Psoas muscle (tissue), 8 donors: ENCODE measurements around the gene FNDC4. TPM values are rescaled to one million over a fixed set of nuclear protein-coding genes. Genes with fewer than 3 reads are reported as not detected.

Experiments
- ATAC-seq, 4 donors: fragments of 200-7000 bp; cut with Tn5 transposase; one replicate each; pipeline ENCODE4 v1.9.1; 2020; ENCODE audit warnings: moderate library complexity in 3 of 4, mild to moderate bottlenecking in 2 of 4
- DNase-seq, 2 donors: peaks; one replicate each; pipeline ENCODE4 v3.0.0-alpha.2; 2020
- H3K27ac ChIP-seq: fragments of 200-600 bp; one replicate; pipeline ENCODE4 v1.8.0; 2022
- H3K27me3 ChIP-seq, 3 donors: fragments of 200-600 bp in 1 of 3; one replicate each; pipeline versions ENCODE4 v1.6.1 to v1.8.0; 2013 to 2022; ENCODE audit warnings: low read length in 2 of 3, mild to moderate bottlenecking in 2 of 3, moderate library complexity in 1 of 3; ENCODE audit not compliant: insufficient read depth in 3 of 3
- H3K36me3 ChIP-seq, 2 donors: fragments of 200-600 bp in 1 of 2; one replicate each; pipeline versions ENCODE4 v1.6.1 to v1.8.0; 2013 to 2022; ENCODE audit warnings: low read depth in 1 of 2, mild to moderate bottlenecking in 1 of 2, moderate library complexity in 1 of 2; ENCODE audit not compliant: insufficient read depth in 1 of 2
- H3K4me1 ChIP-seq: fragments of 200-600 bp; one replicate; pipeline ENCODE4 v1.8.0; 2022
- H3K4me3 ChIP-seq: fragments of 200-600 bp; one replicate; pipeline ENCODE4 v1.8.0; 2022; ENCODE audit warnings: mild to moderate bottlenecking
- H3K9me3 ChIP-seq: fragments of 200-600 bp; one replicate; pipeline ENCODE4 v1.8.0; 2022
- WGBS, 3 donors: extraction: QIAGEN DNeasy Blood & Tissue Kit; methylation state at CpG; one replicate each; pipeline versions ENCODE4 v1.1.6 to v1.1.7; 2013; 5-methylcytosine and 5-hydroxymethylcytosine counted together
- intact Hi-C, 2 donors: fragments of 100-400 bp; cut with DNase I; formaldehyde crosslinking; loops; one replicate each; pipeline versions ENCODE4 v1.11.0 to v1.14.2; 2022
- polyA plus RNA-seq, 3 donors: library from polyadenylated mRNA; stranded (reverse); fragments of 200-250 nt; gene quantifications; one replicate each; pipeline ENCODE4 v1.2.3, GENCODE V29; 2013
- total RNA-seq, 4 donors: library from RNA; stranded (reverse); fragmentation: NEBNext Ultra II Directional in 2 of 4; extraction: Animal tissue kit (Norgen Biotek cat#: 25700) in 2 of 4; gene quantifications; one replicate each; pipeline versions ENCODE4 v1.2.1 to v1.2.4, GENCODE V29; 2021 to 2023
- TF ChIP-seq, protein P1 (sequence below): fragments of 200-600 bp; IDR thresholded peaks from one replicate; pipeline ENCODE4 v1.8.0; 2022; ENCODE audit warnings: antibody characterized with exemption
- donor health status: healthy with polysubstance abuse.
- donor health status: DM: no; HTN: no; CAD: no; lungs with moderate emphysema.
- donor health status: Bipolar disorder and iron deficiency.
- donor health status: healthy.
- donor health status: DM: yes; HTN: yes; CAD: no.
- donor health status: DM: no; HTN: no; CAD: no.
- donor health status: DM: no; HTN: no; CAD: no.
- donor health status: DM: yes; HTN: yes; CAD: no.

FNDC4 gene
- total and polyA plus RNA-seq, 7 donors = 1.7 to 38.1 (median 3.9) TPM

GRCh38 chr2:27518113-27518781, 23.2 kb upstream of the FNDC4 start:
- intact Hi-C loops = no loop called here
- no peak overlapping the region for H3K4me3 ChIP-seq
- peaks cover 0 to 16% (median 2%) of the 10 kb centered on the region in 3 donors for H3K27me3 ChIP-seq
- no peaks in the 10 kb centered on the region for H3K9me3 ChIP-seq
- TF ChIP-seq, protein P1, sequence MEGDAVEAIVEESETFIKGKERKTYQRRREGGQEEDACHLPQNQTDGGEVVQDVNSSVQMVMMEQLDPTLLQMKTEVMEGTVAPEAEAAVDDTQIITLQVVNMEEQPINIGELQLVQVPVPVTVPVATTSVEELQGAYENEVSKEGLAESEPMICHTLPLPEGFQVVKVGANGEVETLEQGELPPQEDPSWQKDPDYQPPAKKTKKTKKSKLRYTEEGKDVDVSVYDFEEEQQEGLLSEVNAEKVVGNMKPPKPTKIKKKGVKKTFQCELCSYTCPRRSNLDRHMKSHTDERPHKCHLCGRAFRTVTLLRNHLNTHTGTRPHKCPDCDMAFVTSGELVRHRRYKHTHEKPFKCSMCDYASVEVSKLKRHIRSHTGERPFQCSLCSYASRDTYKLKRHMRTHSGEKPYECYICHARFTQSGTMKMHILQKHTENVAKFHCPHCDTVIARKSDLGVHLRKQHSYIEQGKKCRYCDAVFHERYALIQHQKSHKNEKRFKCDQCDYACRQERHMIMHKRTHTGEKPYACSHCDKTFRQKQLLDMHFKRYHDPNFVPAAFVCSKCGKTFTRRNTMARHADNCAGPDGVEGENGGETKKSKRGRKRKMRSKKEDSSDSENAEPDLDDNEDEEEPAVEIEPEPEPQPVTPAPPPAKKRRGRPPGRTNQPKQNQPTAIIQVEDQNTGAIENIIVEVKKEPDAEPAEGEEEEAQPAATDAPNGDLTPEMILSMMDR = no peak
- H3K4me1 ChIP-seq = no peaks in the 10 kb centered on the region
- H3K36me3 ChIP-seq = no peaks in the 10 kb centered on the region
- no peak overlapping the region for H3K27ac ChIP-seq
- ATAC-seq (no peak), DNase-seq (no peak)
- 77 to 83% (median 81%) methylated on average over 5 of the region's 5 CpGs for whole genome bisulfite sequencing, 3 donors

DNA sequence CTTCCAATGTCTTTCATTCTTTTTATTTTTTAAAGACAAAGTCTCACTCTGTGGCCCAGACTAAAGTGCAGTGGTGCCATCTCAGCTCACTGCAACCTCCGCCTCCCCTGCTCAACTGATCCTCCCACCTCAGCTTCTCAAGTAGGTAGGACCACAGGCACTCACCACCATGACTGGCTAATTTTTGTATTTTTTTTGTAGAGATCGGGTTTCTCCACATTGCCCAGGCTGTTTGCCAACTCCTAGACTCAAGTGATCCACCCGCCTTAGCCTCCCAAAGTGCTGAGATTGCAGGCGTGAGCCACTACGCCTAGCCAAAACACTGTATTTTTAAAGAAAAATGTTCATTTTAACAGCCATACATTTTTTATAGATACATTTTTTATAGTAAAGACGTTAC, 14.3 kb upstream of the FNDC4 start:
- no peaks in the 10 kb centered on the region for H3K9me3 ChIP-seq
- intact Hi-C loops = no loop called here
- peaks cover 0 to 5% (median 2%) of the 10 kb centered on the region in 3 donors for H3K27me3 ChIP-seq
- DNase-seq = no peak
- H3K36me3 ChIP-seq = no peaks in the 10 kb centered on the region
- WGBS, 3 donors = 50 to 51% (median 50%) methylated on average over 6 of the region's 6 CpGs
- ATAC-seq = no peak
- TF ChIP-seq, protein P1 = no peak
- H3K4me1 ChIP-seq = no peaks in the 10 kb centered on the region
- H3K4me3 ChIP-seq = no peak overlapping the region
- H3K27ac ChIP-seq = no peak overlapping the region

DNA sequence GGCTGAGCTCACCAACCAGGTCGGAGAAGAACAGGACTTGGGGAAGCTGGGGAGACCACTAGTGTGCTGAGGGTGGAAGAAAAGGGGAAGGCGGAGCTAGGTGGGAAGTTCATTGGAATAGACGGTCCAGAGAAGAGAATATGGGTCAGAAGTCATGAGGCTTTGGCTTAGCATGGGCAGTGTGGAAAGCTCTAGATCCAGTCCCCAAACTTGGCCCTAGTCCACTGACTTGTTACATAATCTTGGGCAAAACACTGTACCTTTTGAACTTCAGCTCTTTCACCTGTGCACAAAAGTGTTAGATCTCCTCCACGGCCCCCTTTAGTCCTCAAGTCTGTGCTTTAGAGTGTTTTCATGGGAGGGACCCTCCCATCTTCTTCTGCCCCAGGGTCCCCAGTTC, 12.3 kb upstream of the FNDC4 start:
- H3K36me3 ChIP-seq = no peaks in the 10 kb centered on the region
- no peaks in the 10 kb centered on the region for H3K9me3 ChIP-seq
- H3K4me1 ChIP-seq = no peaks in the 10 kb centered on the region
- no peak for ATAC-seq
- no peak for DNase-seq
- WGBS, 3 donors = 64 to 66% (median 64%) methylated on average over 4 of the region's 4 CpGs
- TF ChIP-seq, protein P1 = no peak
- intact Hi-C loops = no loop called here
- no peak overlapping the region for H3K27ac ChIP-seq
- no peak overlapping the region for H3K4me3 ChIP-seq
- no peaks in the 10 kb centered on the region for H3K27me3 ChIP-seq

DNA sequence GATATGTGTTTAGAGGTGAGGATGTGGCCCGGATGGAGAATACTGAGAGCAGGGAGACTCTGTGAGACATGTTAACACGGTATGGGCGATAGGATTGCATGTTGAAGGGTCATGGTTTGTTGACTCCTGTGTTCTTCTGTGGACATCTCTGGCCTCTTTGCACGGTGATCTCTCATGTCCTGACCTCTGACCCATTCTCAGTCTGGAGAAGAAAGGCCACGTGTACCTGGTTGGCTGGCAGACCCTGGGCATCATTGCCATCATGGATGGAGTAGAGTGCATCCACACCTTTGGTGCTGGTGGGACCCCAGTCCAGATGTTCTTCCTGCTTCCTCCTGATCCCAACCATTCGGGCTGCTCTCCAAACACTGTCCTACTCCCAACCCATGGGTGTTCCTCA, 11.6 kb upstream of the FNDC4 start:
- 79 to 87% (median 79%) methylated on average over 6 of the region's 6 CpGs for WGBS, 3 donors
- TF ChIP-seq, protein P1 = no peak
- intact Hi-C loops = no loop called here

GRCh38 chr2:27502142-27502541, 7.1 kb upstream of the FNDC4 start:
- Histone ChIP-seq H3K4me3 (no peak overlapping the region), H3K4me1 (no peaks in the 10 kb centered on the region), H3K36me3 (no peaks in the 10 kb centered on the region), H3K9me3 (no peaks in the 10 kb centered on the region), H3K27me3 (peaks cover 0 to 5% (median 2%) of the 10 kb centered on the region in 3 donors), H3K27ac (no peak overlapping the region)
- WGBS, 3 donors = 65 to 76% (median 72%) methylated on average over 4 of the region's 4 CpGs
- ATAC-seq = no peak
- TF ChIP-seq, protein P1 = no peak
- intact Hi-C loops = no loop called here
- DNase-seq = no peak

More for the DNA sequence above, 11.6 kb upstream of the FNDC4 start:
- H3K27ac ChIP-seq = no peak overlapping the region
- no peaks in the 10 kb centered on the region for H3K27me3 ChIP-seq
- H3K9me3 ChIP-seq = no peaks in the 10 kb centered on the region
- no peaks in the 10 kb centered on the region for H3K4me1 ChIP-seq
- no peaks in the 10 kb centered on the region for H3K36me3 ChIP-seq
- no peak overlapping the region for H3K4me3 ChIP-seq
- ATAC-seq (no peak), DNase-seq (no peak)
